IPS-18a (cell line): ENCODE measurements around the gene GSTA2.
"Not testable (repeated sequence)": the region's sequence is repeated elsewhere in the genome, so short reads cannot be mapped to it uniquely, and the experiment has no call there.

Experiments
- H3K27ac ChIP-seq: one replicate; pipeline ENCODE4 v1.5.1; 2013; ENCODE audit warnings: low read length
- H3K27me3 ChIP-seq: one replicate; pipeline ENCODE4 v1.6.1; 2013; ENCODE audit warnings: mild to moderate bottlenecking, low read length; ENCODE audit not compliant: control insufficient read depth, insufficient read depth
- H3K36me3 ChIP-seq: one replicate; pipeline ENCODE4 v1.6.1; 2013; ENCODE audit warnings: low read depth, low read length; ENCODE audit not compliant: control insufficient read depth
- H3K4me1 ChIP-seq: one replicate; pipeline ENCODE4 v1.6.1; 2013; ENCODE audit warnings: low read depth, low read length; ENCODE audit not compliant: control insufficient read depth
- H3K4me3 ChIP-seq: one replicate; pipeline ENCODE4 v1.5.1; 2013; ENCODE audit warnings: low read length
- H3K9ac ChIP-seq: one replicate; pipeline ENCODE4 v1.6.1; 2013; ENCODE audit warnings: mild to moderate bottlenecking, low read length, moderate library complexity
- H3K9me3 ChIP-seq: one replicate; pipeline ENCODE4 v1.6.1; 2013; ENCODE audit warnings: low read depth, low read length; ENCODE audit not compliant: control insufficient read depth

GSTA2 gene

DNA sequence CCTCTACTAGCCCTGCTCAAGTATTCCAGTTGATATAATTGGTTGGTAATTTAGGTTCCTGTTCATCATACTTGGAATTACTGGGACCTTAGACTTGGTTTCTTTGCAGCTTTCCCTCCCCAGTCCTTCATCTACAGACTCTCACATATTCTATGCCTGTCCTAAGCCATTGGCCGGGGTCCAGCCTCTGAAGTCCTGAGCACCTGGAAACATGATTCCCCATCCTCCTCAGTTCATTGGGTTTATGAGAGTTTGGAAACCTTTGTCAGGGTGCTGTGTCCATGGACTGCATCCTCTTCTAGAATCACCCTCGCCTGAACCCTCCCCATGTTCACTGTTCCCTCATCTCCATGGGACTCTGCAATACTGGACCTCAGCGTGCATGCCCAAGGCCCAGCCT, 8.8 kb downstream of the GSTA2 start:
- Histone ChIP-seq H3K9ac (no peak overlapping the region), H3K4me1 (peaks cover 4% of the 10 kb centered on the region), H3K27ac (no peak overlapping the region), H3K4me3 (no peak overlapping the region), H3K27me3 (no peaks in the 10 kb centered on the region), H3K9me3 (peaks cover 5% of the 10 kb centered on the region), H3K36me3 (no peaks in the 10 kb centered on the region)

DNA sequence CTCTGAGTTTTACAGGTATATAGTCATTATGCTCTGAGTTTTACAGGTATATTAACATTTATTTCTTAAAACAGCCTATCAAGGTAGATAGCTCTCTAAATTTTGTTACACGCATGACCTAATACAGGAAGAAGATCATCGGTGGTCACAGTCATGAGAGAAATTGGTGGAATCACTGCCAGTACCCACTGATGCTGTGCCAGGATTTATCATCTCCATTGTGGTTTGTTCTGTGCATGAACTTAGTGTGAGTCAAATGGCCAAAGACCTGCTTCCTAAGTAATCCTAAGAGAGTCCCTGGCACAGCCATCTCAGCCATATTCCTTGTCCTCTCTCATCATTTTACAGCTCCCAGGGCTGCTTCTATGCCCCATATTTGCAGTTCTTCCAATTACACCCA, 10.1 kb downstream of the GSTA2 start:
- H3K9ac ChIP-seq, H3K36me3 ChIP-seq, H3K9me3 ChIP-seq, H3K4me3 ChIP-seq, H3K4me1 ChIP-seq, H3K27me3 ChIP-seq, H3K27ac ChIP-seq: not testable (repeated sequence)

DNA sequence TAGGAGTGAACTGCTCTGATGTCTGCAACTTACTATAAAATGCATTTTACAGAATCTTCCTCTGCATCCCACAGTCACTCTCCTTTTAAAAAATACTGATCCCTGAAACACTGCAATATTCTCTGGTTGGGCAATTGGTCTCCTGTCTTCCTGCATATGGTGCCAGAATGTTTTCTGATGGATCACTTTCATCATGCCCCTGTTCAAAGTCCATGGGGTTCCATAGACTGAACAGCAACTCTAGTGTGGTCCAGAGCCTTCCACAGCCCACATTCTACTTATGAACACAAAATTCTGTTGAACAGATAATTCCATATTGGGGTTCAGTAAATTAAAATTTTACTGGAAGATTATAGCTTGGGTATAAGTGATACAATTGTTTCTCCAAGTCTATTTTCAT, 11.0 kb downstream of the GSTA2 start:
- Histone ChIP-seq H3K9me3 (peaks cover 5% of the 10 kb centered on the region), H3K4me1 (peaks cover 8% of the 10 kb centered on the region), H3K27ac (no peak overlapping the region), H3K36me3 (no peaks in the 10 kb centered on the region), H3K4me3 (no peak overlapping the region), H3K9ac (no peak overlapping the region), H3K27me3 (no peaks in the 10 kb centered on the region)

DNA sequence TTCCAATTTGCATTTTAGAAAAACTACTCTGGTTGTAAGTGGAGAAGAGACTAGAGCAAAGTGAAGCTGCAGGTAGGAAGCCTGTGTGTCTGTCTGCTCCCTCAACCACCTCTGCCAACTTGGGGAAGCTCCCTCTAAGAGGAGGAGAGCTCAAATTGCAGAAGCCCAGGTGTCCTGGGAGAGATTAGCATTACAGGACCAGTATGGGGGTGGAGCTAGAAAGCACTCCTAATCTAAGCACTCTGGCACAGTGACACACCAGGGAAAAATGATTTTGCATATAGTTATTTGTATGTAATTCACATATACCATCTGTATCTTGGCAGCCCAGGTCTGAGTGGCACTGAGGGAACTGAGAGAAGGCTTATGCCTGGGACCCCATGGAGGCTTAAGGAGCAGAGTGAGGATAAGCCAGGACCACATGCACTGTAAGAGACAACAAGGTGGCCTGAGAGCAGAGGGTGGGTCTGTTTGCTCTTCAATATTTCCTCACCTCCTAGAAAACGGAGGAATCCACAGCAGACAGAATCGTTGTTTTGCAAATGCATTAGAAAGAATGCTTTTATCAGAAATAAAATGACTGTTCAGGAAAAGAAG, 13.6 kb downstream of the GSTA2 start:
- no peak overlapping the region for H3K27ac ChIP-seq
- no peaks in the 10 kb centered on the region for H3K36me3 ChIP-seq
- H3K4me3 ChIP-seq, result no peak overlapping the region
- H3K9me3 ChIP-seq, result peaks cover 5% of the 10 kb centered on the region
- H3K9ac ChIP-seq, result no peak overlapping the region
- H3K4me1 ChIP-seq, result peaks cover 8% of the 10 kb centered on the region
- H3K27me3 ChIP-seq, result no peaks in the 10 kb centered on the region

DNA sequence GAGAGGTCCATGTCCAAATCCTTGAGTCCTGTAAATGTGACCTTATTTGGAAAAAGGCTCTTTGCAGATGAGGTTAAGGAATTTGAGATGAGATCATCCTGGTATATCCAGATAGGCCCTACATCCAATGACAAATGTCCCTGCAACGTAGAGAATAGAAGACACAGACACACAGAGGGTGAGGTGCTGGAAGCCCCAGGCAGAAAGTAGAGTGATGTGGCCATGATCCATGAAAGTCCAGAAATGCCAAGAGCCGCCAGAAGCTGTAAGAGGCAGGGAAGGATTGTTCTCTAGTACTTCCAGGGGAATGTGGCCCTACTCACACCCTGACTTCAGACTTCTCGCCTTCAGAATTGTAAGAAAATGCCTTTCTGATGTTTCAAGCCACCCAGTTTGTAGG, 16.0 kb downstream of the GSTA2 start:
- not testable (repeated sequence) for H3K9ac ChIP-seq, H3K9me3 ChIP-seq, H3K36me3 ChIP-seq, H3K4me3 ChIP-seq, H3K27me3 ChIP-seq, H3K4me1 ChIP-seq, H3K27ac ChIP-seq

DNA sequence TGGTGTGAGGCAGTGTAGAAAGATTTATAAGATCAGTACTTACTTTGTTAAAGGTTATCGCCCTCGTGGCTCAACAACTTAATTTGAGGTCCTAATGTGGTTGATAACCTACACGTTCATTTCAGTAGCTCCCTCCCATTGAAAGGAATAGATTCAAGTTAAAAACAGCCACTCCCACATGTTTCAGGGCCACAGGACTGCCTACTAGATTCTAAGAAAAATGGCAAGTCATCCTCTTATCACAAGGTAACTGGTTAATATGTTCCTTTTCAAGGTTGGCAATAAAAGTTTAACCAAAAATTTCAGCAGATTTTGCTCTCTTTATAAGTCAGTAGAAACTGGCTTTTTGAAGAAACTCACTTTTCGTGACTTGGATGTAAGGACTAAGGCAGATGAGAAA, 17.1 kb downstream of the GSTA2 start:
- no peak overlapping the region for H3K9ac ChIP-seq
- no peak overlapping the region for H3K27ac ChIP-seq

DNA sequence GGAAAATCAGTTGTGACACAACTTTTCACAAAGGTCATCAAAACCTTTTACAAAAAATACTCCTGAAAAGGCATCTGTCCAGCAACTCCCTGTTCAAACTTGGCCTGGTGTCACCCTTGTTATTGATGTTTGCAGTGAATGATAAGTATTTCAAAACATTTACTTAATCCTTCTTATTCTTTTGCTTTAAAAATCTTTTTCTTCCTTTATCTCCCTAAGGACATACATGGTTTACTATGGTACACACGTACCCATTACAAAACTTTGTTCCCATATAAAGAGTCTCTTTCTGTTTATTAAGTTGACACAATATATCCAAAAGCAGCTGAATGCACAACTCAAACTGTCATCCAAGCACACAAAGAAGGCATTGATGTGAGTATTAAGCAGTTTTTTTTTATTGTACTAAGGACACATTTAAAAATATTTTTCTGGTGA, 17.5 kb downstream of the GSTA2 start:
- H3K4me1 ChIP-seq, result peaks cover 8% of the 10 kb centered on the region
- no peak overlapping the region for H3K27ac ChIP-seq
- H3K9ac ChIP-seq, result no peak overlapping the region
- no peak overlapping the region for H3K4me3 ChIP-seq
- H3K36me3 ChIP-seq, result no peaks in the 10 kb centered on the region
- H3K27me3 ChIP-seq, result no peaks in the 10 kb centered on the region
- peaks cover 3% of the 10 kb centered on the region for H3K9me3 ChIP-seq

More for the DNA sequence above, 17.1 kb downstream of the GSTA2 start:
- Histone ChIP-seq H3K4me1 (peaks cover 8% of the 10 kb centered on the region), H3K36me3 (no peaks in the 10 kb centered on the region), H3K27me3 (no peaks in the 10 kb centered on the region), H3K9me3 (peaks cover 5% of the 10 kb centered on the region), H3K4me3 (no peak overlapping the region)

DNA sequence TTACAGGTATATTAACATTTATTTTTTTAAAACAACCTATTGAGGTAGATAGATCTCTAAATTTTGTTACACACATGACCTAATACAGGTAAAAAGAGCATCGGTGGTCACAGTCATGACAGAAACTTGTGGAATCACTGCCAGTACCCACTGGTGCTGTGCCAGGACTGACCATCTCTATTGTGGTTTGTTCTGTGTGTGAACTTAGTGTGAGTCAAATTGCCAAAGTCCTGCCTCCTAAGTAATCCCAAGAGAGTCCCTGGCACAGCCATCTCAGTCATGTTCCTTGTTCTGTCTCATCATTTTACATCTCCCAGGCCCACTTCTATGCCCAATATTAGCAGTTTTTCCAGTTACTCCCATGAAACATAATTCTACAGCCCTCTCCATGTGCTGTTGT, 21.4 kb downstream of the GSTA2 start:
- H3K27ac ChIP-seq, result no peak overlapping the region
- H3K36me3 ChIP-seq, result no peaks in the 10 kb centered on the region
- no peaks in the 10 kb centered on the region for H3K27me3 ChIP-seq
- no peaks in the 10 kb centered on the region for H3K9me3 ChIP-seq
- no peak overlapping the region for H3K9ac ChIP-seq
- no peaks in the 10 kb centered on the region for H3K4me1 ChIP-seq
- no peak overlapping the region for H3K4me3 ChIP-seq

DNA sequence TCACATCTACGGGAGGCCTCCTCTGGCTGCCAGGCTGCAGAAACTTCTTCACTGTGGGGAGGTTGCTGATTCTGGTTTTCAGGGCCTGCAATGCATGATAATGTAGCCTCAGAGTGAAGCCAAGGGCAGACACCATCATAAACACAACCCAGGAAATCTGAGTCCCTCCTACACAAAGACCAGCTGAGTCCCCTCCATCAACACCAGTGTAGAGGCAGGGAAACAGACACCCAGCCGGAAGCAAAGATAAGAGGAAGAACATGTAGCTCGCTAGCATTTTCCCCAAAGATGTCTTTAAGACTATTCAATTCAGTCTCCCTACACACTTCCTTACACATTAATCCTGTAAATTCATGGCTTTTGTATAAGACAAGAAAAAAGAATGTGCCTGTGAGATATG, 23.6 kb downstream of the GSTA2 start:
- peaks cover 8% of the 10 kb centered on the region for H3K4me1 ChIP-seq
- H3K4me3 ChIP-seq, result no peak overlapping the region
- no peak overlapping the region for H3K27ac ChIP-seq
- no peaks in the 10 kb centered on the region for H3K27me3 ChIP-seq
- no peaks in the 10 kb centered on the region for H3K36me3 ChIP-seq
- H3K9me3 ChIP-seq, result no peaks in the 10 kb centered on the region
- no peak overlapping the region for H3K9ac ChIP-seq

DNA sequence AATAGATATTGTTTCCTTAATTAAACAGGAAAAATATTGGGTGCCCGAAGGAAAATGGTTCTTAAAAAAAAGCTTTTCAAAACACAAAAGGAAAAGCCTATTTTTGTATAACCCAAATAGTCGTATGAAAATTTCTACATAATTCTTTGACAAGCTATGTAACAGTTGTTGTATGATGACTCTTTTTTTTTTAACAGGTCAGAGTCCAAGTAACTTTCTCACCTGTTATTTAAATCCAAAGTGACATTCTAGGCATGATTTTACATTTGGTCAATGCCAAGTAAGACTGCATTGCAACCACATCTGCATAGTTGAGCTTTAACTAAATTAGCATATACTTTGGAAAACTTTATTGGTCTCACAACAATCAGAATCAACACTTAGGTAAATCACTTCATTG, 24.1 kb downstream of the GSTA2 start:
- no peaks in the 10 kb centered on the region for H3K27me3 ChIP-seq

DNA sequence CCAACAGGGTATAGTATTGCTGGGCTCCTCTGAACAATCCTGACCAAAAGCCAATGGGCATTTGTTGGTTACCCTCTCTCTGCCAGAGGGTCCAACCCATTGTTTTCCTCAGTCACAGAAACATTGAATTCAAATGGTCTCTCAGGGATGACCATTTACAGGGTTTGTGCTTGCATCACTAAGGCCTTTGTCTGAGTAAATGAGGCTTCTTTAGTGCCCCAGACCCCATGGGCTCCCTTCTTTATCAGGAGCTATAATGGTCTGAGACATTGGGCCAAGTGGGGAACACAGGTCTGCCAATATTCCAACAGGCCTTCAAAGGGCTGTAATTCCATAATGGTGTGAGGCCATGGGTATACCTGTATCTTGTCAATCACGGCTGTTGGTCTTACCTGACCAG, 27.1 kb downstream of the GSTA2 start:
- Histone ChIP-seq H3K4me3 (no peak overlapping the region), H3K9ac (no peak overlapping the region), H3K27ac (no peak overlapping the region), H3K4me1 (peaks cover 21% of the 10 kb centered on the region), H3K27me3 (no peaks in the 10 kb centered on the region), H3K36me3 (no peaks in the 10 kb centered on the region), H3K9me3 (no peaks in the 10 kb centered on the region)

More for the DNA sequence above, 24.1 kb downstream of the GSTA2 start:
- Histone ChIP-seq H3K9me3 (no peaks in the 10 kb centered on the region), H3K4me3 (no peak overlapping the region), H3K36me3 (no peaks in the 10 kb centered on the region), H3K27ac (no peak overlapping the region), H3K9ac (no peak overlapping the region), H3K4me1 (peaks cover 8% of the 10 kb centered on the region)

DNA sequence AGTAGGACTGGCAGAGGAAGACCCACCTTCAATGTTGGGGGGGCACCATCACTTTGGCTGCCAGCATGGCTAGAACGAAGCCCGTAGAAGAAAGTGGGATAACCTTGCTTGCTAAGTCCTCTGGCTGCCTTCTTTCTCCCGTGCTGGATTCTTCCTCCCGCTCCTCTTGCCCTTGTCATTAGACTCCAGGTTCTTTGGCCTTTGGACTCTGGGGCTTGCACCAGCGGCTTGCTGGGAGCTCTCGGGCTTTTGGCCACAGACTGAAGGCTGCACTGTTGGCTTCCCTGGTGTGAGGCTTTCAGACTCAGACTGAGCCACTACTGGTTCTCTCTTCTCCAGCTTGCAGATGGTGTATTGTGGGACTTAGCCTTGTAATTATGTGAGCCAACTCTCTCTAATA, 28.2 kb downstream of the GSTA2 start:
- Histone ChIP-seq H3K4me1 (peaks cover 26% of the 10 kb centered on the region), H3K27ac (no peak overlapping the region), H3K9ac (no peak overlapping the region), H3K27me3 (no peaks in the 10 kb centered on the region), H3K36me3 (no peaks in the 10 kb centered on the region), H3K4me3 (no peak overlapping the region), H3K9me3 (no peaks in the 10 kb centered on the region)
